HG03045 (cell line): ENCODE data around the gene CEACAM16.
"Not testable (repeated sequence)": the region's sequence is repeated elsewhere in the genome, so short reads cannot be mapped to it uniquely, and the experiment has no call there.

Experiments
- ATAC-seq: cut with Tn5 transposase; IDR thresholded peaks from one replicate; pipeline ENCODE4 v1.9.1; 2021; ENCODE audit warnings: mild to moderate bottlenecking, moderate library complexity; ENCODE audit not compliant: unreplicated experiment

Gene CEACAM16

GRCh38 chr19:44698492-44699201 is at the start of gene CEACAM16:
Gene CEACAM16 (plus strand): TSS chr19:44699151. CDS start chr19:44701457, 2,306 bp downstream.
- ATAC-seq, result no peak

DNA sequence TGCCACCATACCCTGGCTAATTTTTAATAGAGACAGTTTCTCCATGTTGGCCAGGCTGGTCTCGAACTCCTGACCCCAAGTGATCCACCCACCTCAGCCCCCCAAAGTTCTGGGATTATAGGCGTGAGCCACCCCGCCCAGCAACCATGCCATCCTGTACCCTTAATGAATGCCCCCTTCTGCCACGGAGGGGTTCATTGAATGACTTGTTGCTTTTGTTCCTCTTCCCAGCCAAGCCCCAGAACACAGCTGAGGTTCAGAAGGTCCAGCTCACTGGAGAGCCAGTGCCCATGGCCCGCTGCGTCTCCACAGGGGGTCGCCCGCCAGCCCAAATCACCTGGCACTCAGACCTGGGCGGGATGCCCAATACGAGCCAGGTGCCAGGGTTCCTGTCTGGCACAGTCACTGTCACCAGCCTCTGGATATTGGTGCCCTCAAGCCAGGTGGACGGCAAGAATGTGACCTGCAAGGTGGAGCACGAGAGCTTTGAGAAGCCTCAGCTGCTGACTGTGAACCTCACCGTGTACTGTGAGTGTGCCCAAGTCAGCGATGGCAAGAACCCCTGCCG is 49.3 kb upstream of the CEACAM16 start:
- no peak for ATAC-seq

GRCh38 chr19:44653343-44653742 is 45.6 kb upstream of the CEACAM16 start:
- no peak for ATAC-seq

DNA sequence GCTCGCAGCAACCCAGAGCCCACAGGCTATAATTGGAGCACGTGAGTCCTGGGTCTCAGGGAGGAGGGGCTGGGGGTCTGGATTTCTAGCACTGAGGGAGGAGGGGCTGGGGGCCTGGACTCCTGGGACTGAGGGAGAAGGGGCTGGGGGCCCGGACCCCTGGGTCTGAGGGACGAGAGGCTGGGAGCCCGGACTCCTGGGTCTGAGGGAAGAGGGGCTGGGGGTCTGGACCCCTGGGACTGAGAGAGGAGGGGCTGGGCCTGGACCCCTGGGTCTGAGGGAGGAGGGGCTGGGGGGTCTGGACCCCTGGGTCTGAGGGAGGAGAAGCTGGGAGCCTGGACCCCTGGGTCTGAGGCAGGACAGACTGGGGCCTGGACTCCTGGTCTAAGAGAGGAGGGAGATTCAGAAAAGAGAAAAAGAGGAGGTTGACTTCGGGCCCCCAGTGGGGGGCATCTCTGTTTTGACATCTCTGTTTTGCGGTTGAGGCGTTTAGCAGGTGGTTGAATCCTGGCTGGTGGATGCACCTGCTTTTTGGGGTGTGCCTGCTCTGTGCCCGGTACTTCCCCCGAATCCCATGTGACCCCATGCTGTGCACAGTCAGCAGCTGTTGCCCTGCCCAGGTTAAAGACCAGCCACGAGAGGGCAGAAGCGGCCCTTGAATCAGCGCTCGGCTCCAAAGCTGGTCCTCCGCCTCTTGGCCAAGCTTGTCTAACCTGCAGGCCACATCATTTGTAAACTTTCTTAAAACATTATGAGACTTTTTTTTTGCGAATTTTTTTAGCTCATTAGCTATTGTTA is 44.8 kb upstream of the CEACAM16 start:
- ATAC-seq, result no peak

DNA sequence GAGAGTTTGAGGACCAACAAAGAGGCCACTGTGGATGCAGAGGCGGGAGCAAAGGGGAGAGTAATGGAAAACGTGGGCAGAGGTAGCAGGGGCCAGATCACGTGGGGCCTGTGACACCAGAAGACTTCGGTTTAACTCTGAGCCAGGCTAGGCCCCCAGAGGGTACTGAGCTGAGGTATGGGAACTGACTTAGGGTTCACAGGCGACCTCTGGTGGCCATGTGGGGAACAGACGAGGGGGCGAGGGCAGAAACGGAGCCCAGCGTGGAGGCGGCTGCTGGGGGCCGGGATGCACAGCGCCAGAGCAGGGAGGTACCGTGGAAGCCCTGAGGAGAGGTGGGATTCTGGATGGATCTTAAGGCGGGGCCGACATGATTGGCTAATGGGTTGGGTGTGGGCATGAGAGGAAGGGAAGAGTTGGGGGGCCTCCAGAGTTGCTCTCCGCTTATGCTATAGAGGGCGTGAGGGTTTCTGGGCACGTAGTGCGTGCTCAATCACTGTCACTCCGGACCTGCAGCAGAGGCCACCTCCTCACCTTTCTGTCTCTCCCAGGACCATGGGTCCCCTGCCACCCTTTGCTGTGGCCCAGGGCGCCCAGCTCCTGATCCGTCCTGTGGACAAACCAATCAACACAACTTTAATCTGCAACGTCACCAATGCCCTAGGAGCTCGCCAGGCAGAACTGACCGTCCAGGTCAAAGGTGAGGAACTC is 41.6 kb upstream of the CEACAM16 start:
- no peak for ATAC-seq

DNA sequence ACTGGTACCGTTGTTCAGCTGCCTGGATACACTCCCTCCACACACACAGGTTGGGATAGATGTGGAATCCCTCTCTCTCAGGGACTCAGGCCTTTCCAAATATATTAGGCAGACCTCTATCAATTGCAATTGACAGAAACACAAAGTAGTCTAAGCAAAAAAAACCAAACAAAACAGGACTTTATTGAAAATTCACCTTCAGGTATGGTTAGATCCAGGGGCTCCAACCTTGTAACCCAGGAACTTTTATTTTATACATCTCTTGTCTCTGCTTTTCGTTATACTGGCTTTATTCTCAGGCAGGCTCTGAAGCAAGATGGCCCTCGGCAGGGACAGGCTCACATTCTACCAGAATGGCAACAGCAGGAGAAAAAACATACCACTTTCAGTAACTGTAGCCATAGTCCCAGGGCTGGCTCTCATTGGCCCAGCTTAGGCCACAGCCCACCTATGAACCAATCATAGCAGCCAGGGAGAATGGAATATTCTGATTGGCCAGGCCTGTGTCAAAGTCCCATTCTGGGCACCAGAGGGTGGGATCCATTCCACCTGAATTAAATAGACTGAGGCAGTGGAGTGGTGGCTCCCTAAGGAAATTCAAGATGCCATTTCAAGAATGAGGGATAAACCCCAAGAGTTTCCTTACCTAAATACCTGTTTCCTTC is 40.8 kb upstream of the CEACAM16 start:
- no peak for ATAC-seq

DNA sequence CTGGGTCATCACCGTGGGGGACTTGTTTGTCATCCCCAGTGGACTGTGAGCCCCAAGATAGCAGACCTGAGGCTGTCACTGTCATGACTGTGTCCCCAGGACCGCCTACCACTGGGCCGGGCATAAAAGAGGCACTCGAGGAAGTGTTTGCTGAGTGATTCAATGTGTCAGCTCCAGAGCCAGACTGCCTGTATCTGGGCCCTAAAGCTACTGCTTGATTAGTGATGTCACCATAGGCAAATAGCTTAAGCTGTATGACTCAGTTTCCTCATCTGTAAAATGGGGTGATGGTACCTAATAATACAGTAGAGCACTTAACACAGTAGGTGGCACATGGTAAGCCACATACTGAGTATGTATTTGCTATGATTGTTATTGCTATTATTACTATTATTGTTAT is 38.9 kb upstream of the CEACAM16 start:
- ATAC-seq, result no peak

GRCh38 chr19:44661205-44661604 is 37.7 kb upstream of the CEACAM16 start:
- no peak for ATAC-seq

- no peak for ATAC-seq
These were observed 37.0 kb upstream of the CEACAM16 start for GRCh38 chr19:44661904-44662303.

GRCh38 chr19:44662691-44663385 is 36.1 kb upstream of the CEACAM16 start:
- ATAC-seq, result no peak

- no peak for ATAC-seq
These were observed 35.0 kb upstream of the CEACAM16 start for GRCh38 chr19:44663996-44664395.

DNA sequence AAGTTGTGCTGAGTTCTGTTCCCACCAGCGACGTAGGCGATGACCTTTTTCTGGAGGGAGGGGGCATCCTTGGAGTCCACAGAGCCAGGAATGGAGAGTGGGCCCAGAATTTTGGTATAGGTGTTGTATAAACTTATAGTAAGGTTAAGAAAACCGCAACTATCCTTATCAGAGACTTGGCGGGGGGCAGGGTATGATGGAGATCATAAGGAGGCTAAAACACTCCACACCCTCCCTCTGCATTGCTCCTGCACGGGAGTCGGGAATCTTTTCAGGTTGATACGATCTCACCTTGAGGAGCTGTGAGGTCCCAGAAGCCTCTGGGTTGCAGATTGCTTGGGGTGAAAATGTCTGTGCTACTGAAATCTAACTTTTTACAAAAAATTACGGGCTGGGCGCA is 34.0 kb upstream of the CEACAM16 start:
- ATAC-seq, result no peak

- ATAC-seq, result no peak
These were observed 31.9 kb upstream of the CEACAM16 start for GRCh38 chr19:44666852-44667556.

GRCh38 chr19:44668985-44669764 is 29.8 kb upstream of the CEACAM16 start:
- no peak for ATAC-seq

GRCh38 chr19:44670027-44670426 is 28.9 kb upstream of the CEACAM16 start:
- not testable (repeated sequence) for ATAC-seq

GRCh38 chr19:44671400-44671799 is 27.6 kb upstream of the CEACAM16 start, which contains the start of gene CEACAM19:
Gene CEACAM19 (plus strand): TSS chr19:44671482. CDS start chr19:44671932, 450 bp downstream.
- no peak for ATAC-seq

DNA sequence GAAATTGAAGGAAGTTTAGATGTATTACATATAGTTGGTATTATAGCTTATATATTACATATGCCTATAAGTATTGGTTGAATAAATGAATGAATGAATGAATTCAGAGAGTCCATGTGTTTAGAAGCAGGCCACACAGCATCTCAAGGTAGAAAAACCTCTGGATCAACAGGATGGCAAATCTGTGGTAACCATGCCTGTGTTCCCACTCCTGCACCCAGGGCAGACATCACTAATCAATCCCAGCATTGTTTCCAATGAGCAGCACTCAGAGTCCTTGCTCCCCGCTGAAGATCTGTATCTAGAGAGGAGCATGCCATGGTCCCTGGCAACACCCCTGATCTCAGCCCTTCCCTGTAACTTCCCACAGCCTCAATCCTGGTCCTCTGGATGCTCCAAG is 26.7 kb upstream of the CEACAM16 start:
- ATAC-seq, result no peak

DNA sequence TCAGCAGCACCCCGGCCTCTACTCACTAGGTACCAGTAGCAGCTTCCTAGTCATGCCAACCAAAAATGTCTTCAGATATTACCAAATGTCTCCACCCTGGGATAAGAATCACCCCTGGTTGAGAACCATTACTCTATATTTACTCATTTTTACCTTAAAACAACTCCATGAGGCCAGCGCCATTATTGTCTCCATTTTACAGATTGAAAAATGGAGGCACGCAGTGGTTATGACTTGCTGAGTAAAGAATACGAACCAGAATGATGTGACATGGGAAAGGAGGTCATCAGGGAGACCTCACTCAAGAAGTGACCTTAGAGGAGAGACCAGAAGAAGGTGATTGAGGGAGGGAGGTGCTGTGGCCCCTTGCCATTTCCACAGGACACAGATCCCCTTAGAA is 25.4 kb upstream of the CEACAM16 start:
- no peak for ATAC-seq

DNA sequence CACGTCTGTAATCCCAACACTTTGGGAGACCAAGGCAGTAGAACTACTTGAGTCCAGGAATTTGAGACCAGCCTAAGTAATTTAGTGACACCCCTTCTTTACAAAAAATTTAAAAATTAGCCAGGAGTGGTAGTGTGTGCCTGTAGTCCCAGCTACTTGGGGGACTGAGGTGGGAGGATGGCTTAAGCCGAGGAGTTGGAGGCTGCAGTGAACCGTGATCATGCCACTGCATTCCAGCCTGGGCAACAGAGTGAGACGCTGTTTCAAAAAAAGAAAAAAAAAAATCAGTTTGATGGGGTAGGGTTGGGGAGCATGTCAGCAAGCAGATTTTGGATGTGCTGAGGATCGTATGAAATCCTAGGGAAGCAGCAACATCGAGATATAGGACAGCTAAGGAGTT is 23.4 kb upstream of the CEACAM16 start:
- ATAC-seq, result no peak
